ENCODE results near the gene DYNLT2. TPM values are rescaled to one million over a fixed set of nuclear protein-coding genes. Genes with fewer than 3 reads are reported as not detected.

Gene DYNLT2
- total and polyA plus RNA-seq, 2 of the 13 experiments (the other 11 are each of a cell fraction or from before 2014, with no cell fraction given): 2.1 to 4.3 TPM

DNA sequence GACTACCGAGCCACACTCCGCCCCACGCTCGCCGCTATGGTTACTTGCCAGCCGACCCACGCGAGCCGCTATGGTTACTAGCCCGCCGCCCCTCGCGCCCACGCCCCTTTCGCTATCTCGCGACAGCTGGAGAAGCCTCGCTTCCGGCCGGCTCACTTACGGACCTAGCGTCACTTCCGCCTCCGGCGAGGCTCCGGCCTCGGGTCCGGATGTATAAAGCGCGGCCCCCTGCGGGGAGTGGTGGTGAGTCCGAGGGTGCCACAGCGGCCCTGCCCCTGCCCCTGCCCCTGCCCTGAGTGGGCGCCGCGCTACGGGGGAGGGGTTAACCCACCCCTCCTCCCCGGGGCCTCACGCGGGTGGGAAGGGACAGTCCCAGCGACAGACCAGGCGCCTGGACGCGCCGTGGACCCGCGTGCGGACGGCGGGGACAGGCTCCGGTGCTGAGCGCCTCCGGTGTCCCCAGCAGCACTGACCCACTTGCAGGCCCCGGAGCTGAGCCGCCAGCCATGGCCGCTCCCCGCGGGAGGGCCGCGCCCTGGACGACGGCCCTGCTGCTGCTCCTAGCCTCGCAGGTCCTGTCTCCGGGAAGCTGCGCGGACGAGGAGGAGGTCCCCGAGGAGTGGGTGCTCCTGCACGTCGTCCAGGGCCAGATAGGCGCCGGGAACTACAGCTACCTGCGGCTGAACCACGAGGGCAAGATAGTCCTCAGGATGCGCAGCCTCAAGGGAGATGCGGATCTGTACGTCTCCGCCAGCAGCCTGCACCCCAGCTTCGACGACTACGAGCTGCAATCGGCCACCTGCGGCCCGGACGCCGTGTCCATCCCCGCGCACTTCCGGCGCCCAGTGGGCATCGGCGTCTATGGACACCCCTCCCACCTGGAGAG, 49.2 kb downstream of the DYNLT2 start, which contains the start of the genes C6orf120 and WDR27 (continued):
- TF ChIP-seq ZEB1 (IDR thresholded peaks at IDR 0.05; ENCODE audit: insufficient replicate concordance, low read depth): peak; percentile 12
- TF ChIP-seq YEATS4 (CRISPR knock-in tag; IDR thresholded peaks at IDR 0.05; ENCODE audit: borderline replicate concordance): peak; percentile 98
- no peak for TF ChIP-seq TCF12 (IDR thresholded peaks at IDR 0.05)
- peak; percentile 12; the same call in 1 of the 2 replicates for TF ChIP-seq TCF12 (CRISPR knock-in tag; IDR thresholded peaks at IDR 0.05)
- TF ChIP-seq ZNF335 (CRISPR knock-in tag; IDR thresholded peaks at IDR 0.05): no peak
- TF ChIP-seq, protein P1, sequence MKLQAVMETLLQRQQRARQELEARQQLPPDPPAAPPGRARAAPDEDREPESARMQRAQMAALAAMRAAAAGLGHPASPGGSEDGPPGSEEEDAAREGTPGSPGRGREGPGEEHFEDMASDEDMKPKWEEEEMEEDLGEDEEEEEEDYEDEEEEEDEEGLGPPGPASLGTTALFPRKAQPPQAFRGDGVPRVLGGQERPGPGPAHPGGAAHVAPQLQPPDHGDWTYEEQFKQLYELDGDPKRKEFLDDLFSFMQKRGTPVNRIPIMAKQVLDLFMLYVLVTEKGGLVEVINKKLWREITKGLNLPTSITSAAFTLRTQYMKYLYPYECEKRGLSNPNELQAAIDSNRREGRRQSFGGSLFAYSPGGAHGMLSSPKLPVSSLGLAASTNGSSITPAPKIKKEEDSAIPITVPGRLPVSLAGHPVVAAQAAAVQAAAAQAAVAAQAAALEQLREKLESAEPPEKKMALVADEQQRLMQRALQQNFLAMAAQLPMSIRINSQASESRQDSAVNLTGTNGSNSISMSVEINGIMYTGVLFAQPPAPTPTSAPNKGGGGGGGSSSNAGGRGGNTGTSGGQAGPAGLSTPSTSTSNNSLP (IDR thresholded peaks at IDR 0.05; ENCODE audit: low read depth, low read length): 0 out of 2 replicates have a peak, but pooled peaks have one; percentile 30
- TF ChIP-seq PAWR (CRISPR knock-in tag; IDR thresholded peaks at IDR 0.05; ENCODE audit: borderline replicate concordance): peak; percentile 95; the same call in 1 of the 2 replicates
- TF ChIP-seq CSRNP1 (CRISPR knock-in tag; IDR thresholded peaks at IDR 0.05): peak; percentile 90; the same call in 1 of the 2 replicates
- no peak for TF ChIP-seq STAG1 (CRISPR knock-in tag; IDR thresholded peaks at IDR 0.05)
- peak; percentile 84 for TF ChIP-seq NR0B2 (CRISPR knock-in tag; IDR thresholded peaks at IDR 0.05)
- TF ChIP-seq ZNF609 (CRISPR knock-in tag; IDR thresholded peaks at IDR 0.05; ENCODE audit: borderline replicate concordance): peak; percentile 77
- peak; percentile 93 for TF ChIP-seq ZNF687 (CRISPR knock-in tag; IDR thresholded peaks at IDR 0.05)
- peak; percentile 88 for TF ChIP-seq ZNF468 (CRISPR knock-in tag; IDR thresholded peaks at IDR 0.05)
- no peak; the same call in none of the 2 replicates for TF ChIP-seq ZBTB7B (CRISPR knock-in tag; IDR thresholded peaks at IDR 0.05)

All from HepG2 (cell line).